H1 (cell line): ENCODE results near the gene CARD11. TPM values are rescaled to one million over a fixed set of nuclear protein-coding genes. Genes with fewer than 3 reads are reported as not detected.

Experiments used
- CTCF ChIA-PET: fragments of 300-600 bp; sonication (Branson Sonifier 250); formaldehyde crosslinking; loops from one replicate; lab custom pipeline; 2021; ENCODE audit not compliant: partially characterized antibody; lab: Charles Lee
- POLR2A ChIA-PET: fragments of 300-600 bp; sonication (Branson Sonifier 250); formaldehyde crosslinking; loops from one replicate; lab custom pipeline; 2021; ENCODE audit warnings: inconsistent platforms; ENCODE audit not compliant: partially characterized antibody; lab: Charles Lee
- DNase-seq, 2 experiments: peaks; one replicate each; pipeline versions ENCODE4 v3.0.0 to v3.0.0-alpha.2; 2010 to 2022; ENCODE audit warnings: low spot score in 2 of 2, low read depth in 1 of 2, mixed read lengths in 1 of 2
- FAIRE-seq: peaks from 2 replicates; lab custom pipeline; 2011; peaks lifted over from hg19 to GRCh38; lab: Jason Lieb, UNC
- H2AFZ ChIP-seq: 2 replicates; pipeline ENCODE4 v1.8.1; 2012; ENCODE audit warnings: low read length, inconsistent platforms
- H2AK5ac ChIP-seq: 2 replicates; pipeline ENCODE4 v1.6.1; 2013; ENCODE audit warnings: low read depth, low read length
- H2BK120ac ChIP-seq: replicated peaks from 2 replicates; pipeline ENCODE3; 2013; ENCODE audit warnings: low read depth, low read length, inconsistent platforms
- H2BK12ac ChIP-seq: 2 replicates; pipeline ENCODE4 v1.6.1; 2013; ENCODE audit warnings: low read depth, low read length
- H2BK15ac ChIP-seq: 2 replicates; pipeline ENCODE4 v1.6.1; 2013; ENCODE audit warnings: low read length
- H2BK20ac ChIP-seq: 2 replicates; pipeline ENCODE4 v1.6.1; 2013; ENCODE audit warnings: low read length
- H2BK5ac ChIP-seq: 2 replicates; pipeline ENCODE4 v1.6.1; 2013; ENCODE audit warnings: low read depth, low read length
- H3K14ac ChIP-seq: 2 replicates; pipeline ENCODE4 v1.6.1; 2013; ENCODE audit warnings: inconsistent platforms; ENCODE audit not compliant: insufficient read length
- H3K18ac ChIP-seq: 2 replicates; pipeline ENCODE4 v1.6.1; 2013; ENCODE audit warnings: low read length; ENCODE audit errors: extremely low read depth
- H3K23ac ChIP-seq: 2 replicates; pipeline ENCODE4 v1.6.1; 2013; ENCODE audit warnings: inconsistent platforms; ENCODE audit not compliant: insufficient read length
- H3K23me2 ChIP-seq: 2 replicates; pipeline ENCODE4 v1.6.1; 2013; ENCODE audit warnings: low read depth, low read length
- H3K27ac ChIP-seq: 2 replicates; pipeline ENCODE4 v1.6.1; 2011; ENCODE audit warnings: low read depth, low read length, inconsistent platforms
- H3K27me3 ChIP-seq, 4 experiments: replicated peaks in 1 of 4; 1 replicate in 1 of 4; 2 replicates in 3 of 4; pipeline versions ENCODE4 v1.6.1 to v1.8.1; 2011 to 2013; ENCODE audit warnings: low read length in 3 of 4, mild to moderate bottlenecking in 3 of 4, inconsistent platforms in 2 of 4, mixed read lengths in 2 of 4, moderate library complexity in 1 of 4; ENCODE audit not compliant: control insufficient read depth in 3 of 4, insufficient read depth in 3 of 4; ENCODE audit errors: extremely low read depth in 1 of 4
- H3K36me3 ChIP-seq, 4 experiments: 2 replicates each; pipeline versions ENCODE4 v1.6.1 to v1.8.1; 2011 to 2013; ENCODE audit warnings: mild to moderate bottlenecking in 4 of 4, low read length in 3 of 4, moderate library complexity in 2 of 4, control low read depth in 1 of 4, inconsistent platforms in 1 of 4; ENCODE audit not compliant: insufficient read depth in 4 of 4, control insufficient read depth in 2 of 4
- H3K4ac ChIP-seq: replicated peaks from 2 replicates; pipeline ENCODE3; 2013; ENCODE audit warnings: low read length, low read depth, mixed read lengths, inconsistent platforms; ENCODE audit not compliant: insufficient read length
- H3K4me1 ChIP-seq, 4 experiments: replicated peaks in 1 of 4; 1 replicate in 1 of 4; 2 replicates in 3 of 4; pipeline versions ENCODE4 v1.6.1 to v1.8.1; 2011 to 2013; ENCODE audit warnings: low read length in 3 of 4, inconsistent platforms in 2 of 4, mixed read lengths in 1 of 4; ENCODE audit not compliant: insufficient read depth in 4 of 4, control insufficient read depth in 3 of 4
- H3K4me2 ChIP-seq, 2 experiments: 2 replicates each; pipeline versions ENCODE4 v1.6.1 to v1.8.1; 2011 to 2013; ENCODE audit warnings: low read depth in 2 of 2, low read length in 2 of 2, control low read depth in 1 of 2, inconsistent platforms in 1 of 2, mild to moderate bottlenecking in 1 of 2; ENCODE audit not compliant: insufficient read depth in 1 of 2
- H3K4me3 ChIP-seq, 4 experiments: fragments of 200-600, 300-600 bp in 1 of 4; sonication (generic), shearing (Covaris generic), sonication (Bioruptor Twin) in 1 of 4; 2 replicates each; pipeline versions ENCODE4 v1.5.1 to v1.8.1; 2011 to 2016; ENCODE audit warnings: low read length in 4 of 4, low read depth in 3 of 4, control low read depth in 2 of 4, inconsistent platforms in 2 of 4, mild to moderate bottlenecking in 2 of 4, mixed read lengths in 1 of 4, moderate library complexity in 1 of 4; ENCODE audit not compliant: insufficient read depth in 2 of 4; ENCODE audit errors: extremely low read depth in 1 of 4
- H3K56ac ChIP-seq: replicated peaks from 2 replicates; pipeline ENCODE3; 2013; ENCODE audit warnings: low read depth, mild to moderate bottlenecking, mixed read lengths, low read length, inconsistent platforms; ENCODE audit not compliant: insufficient read length
- H3K79me1 ChIP-seq: 2 replicates; pipeline ENCODE4 v1.6.1; 2013; ENCODE audit warnings: low read depth, low read length, control low read depth
- H3K79me2 ChIP-seq, 2 experiments: 2 replicates each; pipeline versions ENCODE4 v1.6.1 to v1.8.1; 2012 to 2013; ENCODE audit warnings: low read length in 2 of 2, mild to moderate bottlenecking in 2 of 2, inconsistent platforms in 1 of 2; ENCODE audit not compliant: insufficient read depth in 2 of 2, control insufficient read depth in 1 of 2
- H3K9ac ChIP-seq, 4 experiments: replicated peaks in 1 of 4; 1 replicate in 1 of 4; 2 replicates in 3 of 4; pipeline versions ENCODE4 v1.6.1 to v1.8.1; 2011 to 2013; ENCODE audit warnings: low read depth in 3 of 4, low read length in 3 of 4, control low read depth in 2 of 4, mild to moderate bottlenecking in 2 of 4, moderate library complexity in 2 of 4, inconsistent platforms in 1 of 4; ENCODE audit errors: extremely low read depth in 1 of 4
- H3K9me3 ChIP-seq, 2 experiments: 2 replicates each; pipeline versions ENCODE4 v1.6.1 to v1.8.1; 2012 to 2013; ENCODE audit warnings: mild to moderate bottlenecking in 2 of 2, moderate library complexity in 2 of 2, control low read depth in 1 of 2, inconsistent platforms in 1 of 2, low read depth in 1 of 2, low read length in 1 of 2, mixed read lengths in 1 of 2; ENCODE audit not compliant: insufficient read depth in 2 of 2
- H4K20me1 ChIP-seq, 2 experiments: replicated peaks in 1 of 2; 2 replicates each; pipeline versions ENCODE3 to v1.8.1; 2011 to 2013; ENCODE audit warnings: inconsistent platforms in 2 of 2, low read length in 2 of 2, mild to moderate bottlenecking in 1 of 2; ENCODE audit not compliant: insufficient read depth in 2 of 2, control insufficient read depth in 1 of 2
- H4K5ac ChIP-seq: 2 replicates; pipeline ENCODE4 v1.6.1; 2013; ENCODE audit warnings: low read length, low read depth, mixed read lengths, inconsistent platforms; ENCODE audit not compliant: insufficient read length
- H4K8ac ChIP-seq: 2 replicates; pipeline ENCODE4 v1.8.0; 2013; ENCODE audit warnings: mild to moderate bottlenecking, moderate library complexity, low read length, inconsistent platforms; ENCODE audit not compliant: insufficient read depth; ENCODE audit errors: extremely low read depth
- H4K91ac ChIP-seq: replicated peaks from 2 replicates; pipeline ENCODE3; 2013; ENCODE audit warnings: low read length, mixed read lengths, inconsistent platforms; ENCODE audit not compliant: insufficient read length
- CHD7 ChIP-seq: fragments of 300-600 bp; sonication (generic); IDR thresholded peaks from 2 replicates; pipeline ENCODE4 v1.7.1; 2012; ENCODE audit warnings: low read length, moderate library complexity, mild to moderate bottlenecking, inconsistent platforms; ENCODE audit not compliant: insufficient replicate concordance
- polyA plus RNA-seq, 7 experiments: library from polyadenylated mRNA; depleted of rRNA in 3 of 7; stranded (reverse) in 5 of 7; unstranded in 2 of 7; fragments of >200 nt in 5 of 7; fragments of 200-250 nt in 2 of 7; gene quantifications; 1 replicate in 5 of 7; 2 replicates in 1 of 7; 4 replicates in 1 of 7; pipeline versions ENCODE4 v1.2.1 to v1.2.3, GENCODE V29; 2011 to 2013; ENCODE audit warnings: missing spikeins in 2 of 7, mixed read lengths in 2 of 7
- total RNA-seq: library from RNA; stranded (reverse); fragmentation: NEBNext Ultra II Directional; extraction: Animal tissue kit (Norgen Biotek cat#: 25700); gene quantifications from 2 replicates; pipeline ENCODE4 v1.2.1, GENCODE V29; 2021

CARD11 gene
- total and polyA plus RNA-seq, 2 of the 8 experiments (the other 6 are each of a cell fraction or from before 2014, with no cell fraction given) = 12.6 to 29.8 TPM

GRCh38 chr7:2940466-2940865 lies 103.2 kb downstream of the CARD11 start:
- Histone ChIP-seq H4K5ac (no peak overlapping the region), H3K23me2 (peaks cover 2% of the 10 kb centered on the region; the same call in 1 of the 2 replicates), H2AK5ac (no peak overlapping the region), H3K79me2 (no peaks in the 10 kb centered on the region), H3K4me1 (peaks cover 0 to 4% (median 0%) of the 10 kb centered on the region in 4 experiments; a peak in 3 of 7 replicates), H2BK12ac (no peak overlapping the region), H2AFZ (no peak overlapping the region), H4K20me1 (no peaks in the 10 kb centered on the region), H4K91ac (no peak overlapping the region), H3K14ac (no peak overlapping the region), H3K36me3 (peaks cover 0 to 2% (median 0%) of the 10 kb centered on the region in 4 experiments; a peak in 3 of 8 replicates), H3K27ac (no peak overlapping the region), H3K27me3 (peaks cover 0 to 2% (median 0%) of the 10 kb centered on the region in 4 experiments; a peak in 1 of 7 replicates), H3K4me3 (no peak overlapping the region), H3K9me3 (no peaks in the 10 kb centered on the region), H4K8ac (no peak overlapping the region), H3K79me1 (no peaks in the 10 kb centered on the region), H2BK5ac (no peak overlapping the region), H3K9ac (no peak overlapping the region), H2BK120ac (no peak overlapping the region), H3K23ac (no peak overlapping the region), H3K18ac (no peak overlapping the region), H2BK15ac (0 out of 2 replicates have a peak overlapping the region, but pooled peaks have one; percentile 5), H3K4me2 (no peak overlapping the region), H3K56ac (no peak overlapping the region), H2BK20ac (no peak overlapping the region), H3K4ac (no peak overlapping the region)
- DNase-seq (no peak), FAIRE-seq (no peak)
- POLR2A ChIA-PET = no interaction called here
- CTCF ChIA-PET = interaction anchor here (1.2 kb wide), 1 partner anchor 19 kb away, joined by 4 read pairs; no protein-coding TSS in a partner anchor
- TF ChIP-seq CHD7 = no peak
